Measurements from ENCODE around the gene RCN2.

The RCN2 gene

GRCh38 chr15:76993114-76993725 lies 61.7 kb downstream of the RCN2 start:
- H3K36me3 ChIP-seq (ENCODE audit: insufficient read depth, low read length) = no peaks in the 10 kb centered on the region
- no peak overlapping the region for H2AFZ ChIP-seq (ENCODE audit: low read depth, low read length)

GRCh38 chr15:76994001-76994400 lies 62.5 kb downstream of the RCN2 start:
- Histone ChIP-seq H4K20me1 (ENCODE audit: insufficient read depth, low read length) (no peaks in the 10 kb centered on the region), H3K36me3 (ENCODE audit: insufficient read depth, low read length) (no peaks in the 10 kb centered on the region), H3K4me1 (ENCODE audit: insufficient read depth, low read length) (peaks cover 13% of the 10 kb centered on the region; the same call in 1 of the 2 replicates), H3K9ac (ENCODE audit: low read depth, low read length) (no peak overlapping the region), H3K27ac (ENCODE audit: low read length) (no peak overlapping the region), H3K9me3 (ENCODE audit: insufficient read depth, low read length, severe bottlenecking) (no peaks in the 10 kb centered on the region), H3K79me2 (ENCODE audit: insufficient read depth, low read length) (no peaks in the 10 kb centered on the region), H3K27me3 (ENCODE audit: insufficient read depth, low read length, poor library complexity) (no peaks in the 10 kb centered on the region), H2AFZ (ENCODE audit: low read depth, low read length) (no peak overlapping the region), H3K4me3 (ENCODE audit: low read depth in 1 of 2, low read length in 2 of 2) (no peak overlapping the region), H3K4me2 (ENCODE audit: insufficient read depth, low read length) (no peak overlapping the region)
- TF ChIP-seq CTCF (IDR thresholded peaks at IDR 0.05; ENCODE audit: borderline replicate concordance, extremely low read depth, low read length, poor library complexity, severe bottlenecking) (no peak), EZH2 (IDR thresholded peaks at IDR 0.05; ENCODE audit: borderline replicate concordance, low read depth, low read length, severe bottlenecking) (no peak)
- DNase-seq = no peak
- no peak for ATAC-seq (ENCODE audit: insufficient read depth, low read depth)

More at GRCh38 chr15:76993114-76993725, 61.7 kb downstream of the RCN2 start:
- H3K4me3 ChIP-seq (ENCODE audit: low read depth in 1 of 2, low read length in 2 of 2) = no peak overlapping the region
- no peaks in the 10 kb centered on the region for H3K27me3 ChIP-seq (ENCODE audit: insufficient read depth, low read length, poor library complexity)
- no peak for DNase-seq
- TF ChIP-seq CTCF (IDR thresholded peaks at IDR 0.05; ENCODE audit: borderline replicate concordance, extremely low read depth, low read length, poor library complexity, severe bottlenecking) (no peak), EZH2 (IDR thresholded peaks at IDR 0.05; ENCODE audit: borderline replicate concordance, low read depth, low read length, severe bottlenecking) (no peak)
- H3K9me3 ChIP-seq (ENCODE audit: insufficient read depth, low read length, severe bottlenecking) = no peaks in the 10 kb centered on the region
- H3K4me1 ChIP-seq (ENCODE audit: insufficient read depth, low read length) = peaks cover 13% of the 10 kb centered on the region; the same call in 1 of the 2 replicates
- no peak for ATAC-seq (ENCODE audit: insufficient read depth, low read depth)
- H3K79me2 ChIP-seq (ENCODE audit: insufficient read depth, low read length) = no peaks in the 10 kb centered on the region
- H3K4me2 ChIP-seq (ENCODE audit: insufficient read depth, low read length) = no peak overlapping the region
- no peak overlapping the region for H3K27ac ChIP-seq (ENCODE audit: low read length)
- H3K9ac ChIP-seq (ENCODE audit: low read depth, low read length) = no peak overlapping the region
- no peaks in the 10 kb centered on the region for H4K20me1 ChIP-seq (ENCODE audit: insufficient read depth, low read length)

- no peak overlapping the region for H3K4me3 ChIP-seq (ENCODE audit: low read depth in 1 of 2, low read length in 2 of 2)
- H3K9ac ChIP-seq (ENCODE audit: low read depth, low read length) = no peak overlapping the region
These were observed 62.9 kb downstream of the RCN2 start for GRCh38 chr15:76994496-76994895.

More at GRCh38 chr15:76994496-76994895, 62.9 kb downstream of the RCN2 start:
- DNase-seq = no peak
- Histone ChIP-seq H3K27me3 (ENCODE audit: insufficient read depth, low read length, poor library complexity) (no peaks in the 10 kb centered on the region), H3K27ac (ENCODE audit: low read length) (no peak overlapping the region), H3K9me3 (ENCODE audit: insufficient read depth, low read length, severe bottlenecking) (no peaks in the 10 kb centered on the region), H3K36me3 (ENCODE audit: insufficient read depth, low read length) (no peaks in the 10 kb centered on the region), H3K79me2 (ENCODE audit: insufficient read depth, low read length) (no peaks in the 10 kb centered on the region), H2AFZ (ENCODE audit: low read depth, low read length) (no peak overlapping the region), H3K4me1 (ENCODE audit: insufficient read depth, low read length) (peaks cover 13% of the 10 kb centered on the region; the same call in 1 of the 2 replicates), H4K20me1 (ENCODE audit: insufficient read depth, low read length) (no peaks in the 10 kb centered on the region), H3K4me2 (ENCODE audit: insufficient read depth, low read length) (no peak overlapping the region)
- TF ChIP-seq CTCF (IDR thresholded peaks at IDR 0.05; ENCODE audit: borderline replicate concordance, extremely low read depth, low read length, poor library complexity, severe bottlenecking) (no peak), EZH2 (IDR thresholded peaks at IDR 0.05; ENCODE audit: borderline replicate concordance, low read depth, low read length, severe bottlenecking) (no peak)
- ATAC-seq (ENCODE audit: insufficient read depth, low read depth) = no peak
